Sigmoid colon (tissue), 4 donors: ENCODE data around the gene USP33.

Source experiments
- POLR2AphosphoS5 ChIP-seq, 4 donors: sonication (generic); formaldehyde crosslinking; IDR thresholded peaks; one replicate each; pipeline ENCODE4 v1.6.1; 2017; ENCODE audit warnings: antibody characterized with exemption in 4 of 4
- TF ChIP-seq, protein P1 (sequence below), 4 experiments: fragments of 450-650 bp in 3 of 4; fragments of 200-600 bp in 1 of 4; IDR thresholded peaks; one replicate each; pipeline ENCODE4 v1.5.1; 2016 to 2019; ENCODE audit warnings: antibody characterized with exemption in 4 of 4, mild to moderate bottlenecking in 3 of 4, moderate library complexity in 2 of 4

DNA sequence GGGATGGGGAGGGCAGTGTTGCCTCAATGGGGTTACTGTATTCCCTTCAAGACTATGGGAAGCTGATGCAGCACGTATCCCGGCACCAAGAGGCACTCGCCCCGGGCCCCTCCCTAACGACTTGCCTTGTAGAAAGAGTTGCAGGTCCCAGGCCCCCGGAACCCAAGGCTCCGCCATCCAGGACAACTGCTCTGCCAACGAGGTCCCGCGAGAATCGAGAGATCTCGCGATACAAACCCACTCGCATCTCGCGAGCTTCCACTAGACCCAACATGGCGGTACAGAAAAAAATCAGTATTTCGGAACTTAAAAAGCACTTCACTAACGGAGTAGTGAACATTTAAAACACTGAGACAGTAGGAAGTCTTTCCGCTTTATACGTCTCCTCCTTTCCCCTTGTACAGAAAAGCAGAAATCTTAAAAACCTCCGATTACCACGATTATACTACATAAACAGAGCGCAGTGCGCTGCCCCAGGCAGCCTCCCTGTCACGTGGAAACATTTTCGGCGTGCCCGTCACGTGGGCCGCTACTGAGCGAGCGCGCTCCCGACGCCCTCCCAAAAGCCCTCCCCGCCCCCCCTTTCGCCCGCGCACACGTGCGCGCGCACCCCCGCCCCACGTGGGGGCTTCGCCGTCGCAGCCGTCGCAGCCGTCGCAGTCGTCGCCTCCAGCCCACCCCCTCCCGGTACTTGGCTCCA lies 77.0 kb downstream of the USP33 start, which contains the start of gene ZZZ3:
- TF ChIP-seq, protein P1, sequence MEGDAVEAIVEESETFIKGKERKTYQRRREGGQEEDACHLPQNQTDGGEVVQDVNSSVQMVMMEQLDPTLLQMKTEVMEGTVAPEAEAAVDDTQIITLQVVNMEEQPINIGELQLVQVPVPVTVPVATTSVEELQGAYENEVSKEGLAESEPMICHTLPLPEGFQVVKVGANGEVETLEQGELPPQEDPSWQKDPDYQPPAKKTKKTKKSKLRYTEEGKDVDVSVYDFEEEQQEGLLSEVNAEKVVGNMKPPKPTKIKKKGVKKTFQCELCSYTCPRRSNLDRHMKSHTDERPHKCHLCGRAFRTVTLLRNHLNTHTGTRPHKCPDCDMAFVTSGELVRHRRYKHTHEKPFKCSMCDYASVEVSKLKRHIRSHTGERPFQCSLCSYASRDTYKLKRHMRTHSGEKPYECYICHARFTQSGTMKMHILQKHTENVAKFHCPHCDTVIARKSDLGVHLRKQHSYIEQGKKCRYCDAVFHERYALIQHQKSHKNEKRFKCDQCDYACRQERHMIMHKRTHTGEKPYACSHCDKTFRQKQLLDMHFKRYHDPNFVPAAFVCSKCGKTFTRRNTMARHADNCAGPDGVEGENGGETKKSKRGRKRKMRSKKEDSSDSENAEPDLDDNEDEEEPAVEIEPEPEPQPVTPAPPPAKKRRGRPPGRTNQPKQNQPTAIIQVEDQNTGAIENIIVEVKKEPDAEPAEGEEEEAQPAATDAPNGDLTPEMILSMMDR (IDR thresholded peaks at IDR 0.05) = no peak
- TF ChIP-seq POLR2AphosphoS5 (IDR thresholded peaks at IDR 0.05) = peak in 3 of 4 donors; percentile 46 to 82 (median 76)
